GM18517 (cell line): Measurements from ENCODE around the gene PPP1R36.
"Not testable (repeated sequence)": the region's sequence is repeated elsewhere in the genome, so short reads cannot be mapped to it uniquely, and the experiment has no call there.

Experiments used
- ATAC-seq: cut with Tn5 transposase; IDR thresholded peaks from one replicate; pipeline ENCODE4 v1.9.1; 2021; ENCODE audit warnings: mild to moderate bottlenecking, moderate library complexity; ENCODE audit not compliant: unreplicated experiment

PPP1R36 gene

DNA sequence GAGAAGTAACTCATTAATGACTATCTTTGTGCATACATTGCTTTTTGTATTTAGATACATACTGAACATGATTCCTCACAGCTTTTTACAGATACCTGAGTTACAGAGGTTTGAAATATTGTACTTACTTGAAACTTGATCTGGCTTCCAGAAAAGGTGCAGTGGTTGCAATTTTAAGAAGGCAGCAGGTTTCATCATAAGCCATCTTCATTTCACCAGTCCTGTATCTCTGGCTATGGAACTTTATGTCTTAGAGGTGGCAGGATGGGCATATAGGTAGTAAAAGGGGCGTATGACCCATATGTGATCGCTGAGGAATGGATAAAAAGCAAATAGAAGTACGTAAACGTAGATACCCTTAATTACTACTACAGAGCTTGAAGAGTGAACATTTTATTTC, 31.5 kb upstream of the PPP1R36 start:
- no peak for ATAC-seq

DNA sequence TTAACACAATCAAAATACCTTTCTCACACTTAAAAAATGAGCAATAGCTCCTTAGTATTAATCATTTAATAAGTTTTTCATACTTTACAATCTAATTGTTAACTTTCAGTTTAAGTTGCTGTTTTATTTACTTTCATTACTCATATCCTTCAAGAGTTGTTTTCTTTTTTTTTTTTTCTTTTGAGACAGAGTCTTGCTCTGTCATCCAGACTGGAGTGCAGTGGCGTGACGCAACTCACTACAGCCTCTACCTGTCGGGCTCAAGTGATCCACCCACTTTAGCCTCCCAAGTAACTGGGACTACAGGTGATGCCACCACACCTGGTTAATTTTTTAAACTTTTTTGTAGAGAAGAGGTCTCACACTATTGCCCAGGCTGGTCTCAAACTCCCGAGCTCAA, 29.1 kb upstream of the PPP1R36 start:
- no peak for ATAC-seq

DNA sequence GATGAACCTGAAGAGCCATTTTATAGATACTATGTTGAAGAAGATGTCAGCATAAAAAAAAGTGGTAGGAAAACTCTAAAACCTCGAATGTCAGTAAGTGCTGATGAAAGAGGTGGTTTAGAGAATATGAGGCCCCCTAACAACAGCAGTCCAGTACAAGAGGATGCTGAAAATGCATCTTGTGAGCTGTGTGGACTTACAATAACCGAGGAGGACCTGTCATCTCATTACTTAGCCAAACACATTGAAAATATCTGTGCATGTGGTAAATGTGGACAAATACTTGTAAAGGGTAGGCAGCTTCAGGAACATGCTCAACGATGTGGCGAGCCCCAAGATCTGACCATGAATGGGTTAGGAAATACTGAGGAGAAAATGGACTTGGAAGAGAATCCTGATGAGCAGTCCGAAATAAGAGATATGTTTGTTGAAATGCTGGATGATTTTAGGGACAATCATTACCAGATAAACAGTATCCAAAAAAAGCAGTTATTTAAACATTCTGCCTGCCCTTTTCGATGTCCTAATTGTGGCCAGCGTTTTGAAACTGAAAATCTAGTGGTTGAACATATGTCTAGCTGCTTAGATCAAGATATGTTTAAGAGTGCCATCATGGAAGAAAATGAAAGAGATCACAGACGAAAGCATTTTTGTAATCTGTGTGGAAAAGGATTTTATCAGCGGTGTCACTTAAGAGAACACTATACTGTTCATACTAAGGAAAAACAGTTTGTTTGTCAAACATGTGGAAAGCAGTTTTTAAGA, 27.0 kb upstream of the PPP1R36 start:
- ATAC-seq, result no peak

DNA sequence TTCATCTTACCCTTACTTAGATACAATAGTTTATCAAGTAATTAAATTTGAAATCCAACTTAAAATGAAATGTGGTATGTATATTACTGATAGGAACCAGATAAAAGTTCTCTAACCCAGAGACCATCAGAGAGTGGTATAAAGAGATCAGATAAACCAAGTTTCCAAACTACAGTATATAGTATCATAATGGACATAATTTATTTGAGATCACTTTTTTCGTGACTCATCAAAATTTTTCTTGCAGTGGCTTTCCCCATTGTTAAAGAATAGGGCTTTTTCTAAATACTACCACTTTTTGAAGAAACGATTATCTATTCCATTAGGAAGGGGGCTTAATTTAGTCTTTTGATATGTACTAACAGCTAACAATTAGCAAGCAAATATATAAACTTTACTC, 24.4 kb upstream of the PPP1R36 start:
- no peak for ATAC-seq

DNA sequence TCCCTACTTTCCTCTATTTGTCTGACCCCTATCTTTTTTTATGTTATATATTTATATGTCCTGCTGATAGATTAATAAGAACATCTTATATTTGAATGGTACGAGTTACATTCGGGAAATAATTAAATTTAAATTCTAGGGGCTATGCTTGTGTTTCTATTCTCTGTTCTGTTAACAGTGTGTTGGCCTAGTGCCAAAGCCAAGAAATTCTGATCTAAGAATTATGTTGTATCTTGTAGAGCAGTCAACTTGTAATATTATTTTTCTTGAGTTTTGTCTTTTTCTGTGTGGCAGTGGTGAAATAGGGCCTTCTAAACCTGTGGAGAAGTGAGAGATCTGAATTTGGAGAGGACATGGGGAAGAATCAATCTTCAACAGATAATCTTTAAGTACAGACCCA, 18.2 kb upstream of the PPP1R36 start:
- no peak for ATAC-seq

DNA sequence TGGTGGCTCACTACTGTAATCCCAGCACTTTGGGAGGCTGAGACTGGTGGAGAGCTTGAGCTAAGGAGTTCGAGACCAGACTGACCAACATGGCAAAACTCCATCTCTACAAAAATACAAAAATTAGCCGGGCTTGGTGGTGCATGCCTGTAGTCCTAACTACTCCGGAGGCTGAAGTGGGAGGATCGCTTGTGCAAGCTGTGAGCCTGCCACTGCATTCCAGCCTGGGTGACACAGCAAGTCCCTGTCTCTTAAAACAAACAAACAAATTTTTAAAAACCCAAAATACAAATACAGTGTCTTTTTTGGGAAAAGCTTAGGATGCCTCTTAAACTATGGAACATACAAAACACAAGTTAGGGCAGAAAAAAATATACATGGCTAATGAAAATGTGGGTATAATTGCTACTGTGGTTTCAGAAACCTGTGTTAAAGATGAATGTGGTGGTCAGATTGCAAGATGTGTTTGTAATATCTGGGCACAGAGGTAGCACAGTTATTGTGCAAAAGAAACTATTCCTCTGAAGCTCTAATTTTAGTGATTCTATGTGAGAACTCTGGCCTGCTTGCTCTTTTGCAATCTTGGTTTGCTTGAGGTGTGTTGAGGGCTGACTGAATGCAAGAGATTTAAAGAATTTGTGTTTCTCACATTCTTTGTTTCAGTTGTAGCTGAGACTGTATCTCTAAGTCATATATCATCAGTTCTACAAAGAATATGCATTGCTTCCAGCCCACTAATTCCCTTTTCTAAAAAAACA, 13.1 kb upstream of the PPP1R36 start:
- no peak for ATAC-seq

DNA sequence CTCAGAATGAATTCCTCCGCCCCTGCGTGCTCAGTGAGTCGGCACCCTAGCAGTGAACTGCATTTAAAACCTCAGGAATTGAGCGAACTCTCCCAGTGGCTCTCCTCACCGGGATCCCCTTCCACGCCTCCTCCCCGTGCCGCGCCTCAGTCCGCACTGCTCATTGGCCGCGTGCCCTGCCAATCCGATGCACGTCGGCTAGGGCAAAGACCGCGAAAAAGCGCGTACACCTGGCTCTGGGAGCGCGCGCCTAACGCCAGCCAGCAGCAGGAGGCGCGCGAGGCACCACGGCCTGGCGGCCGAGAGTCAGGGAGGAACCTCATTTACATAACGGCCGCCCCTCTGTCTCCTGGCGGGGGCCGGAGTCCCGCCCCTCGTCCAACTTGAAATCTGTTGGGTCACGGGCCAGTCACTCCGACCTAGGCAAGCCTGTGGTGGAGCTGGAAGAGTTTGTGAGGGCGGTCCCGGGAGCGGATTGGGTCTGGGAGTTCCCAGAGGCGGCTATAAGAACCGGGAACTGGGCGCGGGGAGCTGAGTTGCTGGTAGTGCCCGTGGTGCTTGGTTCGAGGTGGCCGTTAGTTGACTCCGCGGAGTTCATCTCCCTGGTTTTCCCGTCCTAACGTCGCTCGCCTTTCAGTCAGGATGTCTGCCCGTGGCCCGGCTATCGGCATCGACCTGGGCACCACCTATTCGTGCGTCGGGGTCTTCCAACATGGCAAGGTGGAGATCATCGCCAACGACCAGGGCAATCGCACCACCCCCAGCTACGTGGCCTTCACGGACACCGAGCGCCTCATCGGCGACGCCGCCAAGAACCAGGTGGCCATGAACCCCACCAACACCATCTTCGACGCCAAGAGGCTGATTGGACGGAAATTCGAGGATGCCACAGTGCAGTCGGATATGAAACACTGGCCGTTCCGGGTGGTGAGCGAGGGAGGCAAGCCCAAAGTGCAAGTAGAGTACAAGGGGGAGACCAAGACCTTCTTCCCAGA, 9.3 kb upstream of the PPP1R36 start, which contains the start of gene HSPA2:
Gene HSPA2, plus strand, starts transcription at position 534 of the 995 bp plus-strand sequence. Its CDS starts 109 bp downstream, at position 643.
- ATAC-seq, result peak; percentile 92

DNA sequence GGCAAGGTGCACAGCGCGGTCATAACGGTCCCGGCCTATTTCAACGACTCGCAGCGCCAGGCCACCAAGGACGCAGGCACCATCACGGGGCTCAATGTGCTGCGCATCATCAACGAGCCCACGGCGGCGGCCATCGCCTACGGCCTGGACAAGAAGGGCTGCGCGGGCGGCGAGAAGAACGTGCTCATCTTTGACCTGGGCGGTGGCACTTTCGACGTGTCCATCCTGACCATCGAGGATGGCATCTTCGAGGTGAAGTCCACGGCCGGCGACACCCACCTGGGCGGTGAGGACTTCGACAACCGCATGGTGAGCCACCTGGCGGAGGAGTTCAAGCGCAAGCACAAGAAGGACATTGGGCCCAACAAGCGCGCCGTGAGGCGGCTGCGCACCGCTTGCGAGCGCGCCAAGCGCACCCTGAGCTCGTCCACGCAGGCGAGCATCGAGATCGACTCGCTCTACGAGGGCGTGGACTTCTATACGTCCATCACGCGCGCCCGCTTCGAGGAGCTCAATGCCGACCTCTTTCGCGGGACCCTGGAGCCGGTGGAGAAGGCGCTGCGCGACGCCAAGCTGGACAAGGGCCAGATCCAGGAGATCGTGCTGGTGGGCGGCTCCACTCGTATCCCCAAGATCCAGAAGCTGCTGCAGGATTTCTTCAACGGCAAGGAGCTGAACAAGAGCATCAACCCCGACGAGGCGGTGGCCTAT, 8.3 kb upstream of the PPP1R36 start:
- ATAC-seq, result no peak

DNA sequence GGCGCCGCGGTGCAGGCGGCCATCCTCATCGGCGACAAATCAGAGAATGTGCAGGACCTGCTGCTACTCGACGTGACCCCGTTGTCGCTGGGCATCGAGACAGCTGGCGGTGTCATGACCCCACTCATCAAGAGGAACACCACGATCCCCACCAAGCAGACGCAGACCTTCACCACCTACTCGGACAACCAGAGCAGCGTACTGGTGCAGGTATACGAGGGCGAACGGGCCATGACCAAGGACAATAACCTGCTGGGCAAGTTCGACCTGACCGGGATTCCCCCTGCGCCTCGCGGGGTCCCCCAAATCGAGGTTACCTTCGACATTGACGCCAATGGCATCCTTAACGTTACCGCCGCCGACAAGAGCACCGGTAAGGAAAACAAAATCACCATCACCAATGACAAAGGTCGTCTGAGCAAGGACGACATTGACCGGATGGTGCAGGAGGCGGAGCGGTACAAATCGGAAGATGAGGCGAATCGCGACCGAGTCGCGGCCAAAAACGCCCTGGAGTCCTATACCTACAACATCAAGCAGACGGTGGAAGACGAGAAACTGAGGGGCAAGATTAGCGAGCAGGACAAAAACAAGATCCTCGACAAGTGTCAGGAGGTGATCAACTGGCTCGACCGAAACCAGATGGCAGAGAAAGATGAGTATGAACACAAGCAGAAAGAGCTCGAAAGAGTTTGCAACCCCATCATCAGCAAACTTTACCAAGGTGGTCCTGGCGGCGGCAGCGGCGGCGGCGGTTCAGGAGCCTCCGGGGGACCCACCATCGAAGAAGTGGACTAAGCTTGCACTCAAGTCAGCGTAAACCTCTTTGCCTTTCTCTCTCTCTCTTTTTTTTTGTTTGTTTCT, 7.6 kb upstream of the PPP1R36 start:
- ATAC-seq, result no peak

DNA sequence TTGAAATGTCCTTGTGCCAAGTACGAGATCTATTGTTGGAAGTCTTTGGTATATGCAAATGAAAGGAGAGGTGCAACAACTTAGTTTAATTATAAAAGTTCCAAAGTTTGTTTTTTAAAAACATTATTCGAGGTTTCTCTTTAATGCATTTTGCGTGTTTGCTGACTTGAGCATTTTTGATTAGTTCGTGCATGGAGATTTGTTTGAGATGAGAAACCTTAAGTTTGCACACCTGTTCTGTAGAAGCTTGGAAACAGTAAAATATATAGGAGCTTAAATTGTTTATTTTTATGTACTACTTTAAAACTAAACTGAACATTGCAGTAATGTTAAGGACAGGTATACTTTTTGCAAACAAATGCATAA, 6.9 kb upstream of the PPP1R36 start:
- no peak for ATAC-seq

DNA sequence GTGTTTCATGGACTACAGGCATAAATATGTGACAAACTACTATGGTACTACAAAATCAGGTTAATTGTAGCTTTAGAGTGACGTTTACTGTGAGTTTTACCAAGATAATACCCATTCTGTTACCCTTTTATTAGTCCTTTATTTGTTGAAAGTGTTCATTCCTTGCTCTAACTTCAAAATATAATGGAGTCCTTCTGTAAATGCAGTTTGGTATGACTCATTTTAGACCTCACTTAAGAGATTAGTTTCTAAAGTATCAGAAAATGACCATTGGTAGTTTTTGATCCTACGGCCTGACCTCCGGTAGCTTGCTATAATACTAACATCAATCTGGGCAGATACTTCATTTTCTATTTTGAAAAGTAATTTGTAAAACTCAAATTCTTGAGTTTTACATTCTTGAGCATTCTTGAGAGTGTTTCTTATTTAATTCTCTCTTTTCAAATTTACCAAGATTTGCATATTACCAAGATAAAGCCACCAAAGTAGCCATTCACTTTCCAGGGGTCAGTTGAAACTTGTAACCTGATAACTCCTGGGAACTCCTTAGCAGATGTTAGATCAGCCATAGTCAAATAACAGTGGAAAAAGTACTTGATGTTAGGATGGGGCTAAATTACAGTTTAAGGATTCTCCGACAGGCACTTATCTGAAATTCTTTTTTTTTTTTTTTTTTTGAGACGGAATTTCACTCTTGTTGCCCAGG, 5.0 kb upstream of the PPP1R36 start:
- no peak for ATAC-seq

DNA sequence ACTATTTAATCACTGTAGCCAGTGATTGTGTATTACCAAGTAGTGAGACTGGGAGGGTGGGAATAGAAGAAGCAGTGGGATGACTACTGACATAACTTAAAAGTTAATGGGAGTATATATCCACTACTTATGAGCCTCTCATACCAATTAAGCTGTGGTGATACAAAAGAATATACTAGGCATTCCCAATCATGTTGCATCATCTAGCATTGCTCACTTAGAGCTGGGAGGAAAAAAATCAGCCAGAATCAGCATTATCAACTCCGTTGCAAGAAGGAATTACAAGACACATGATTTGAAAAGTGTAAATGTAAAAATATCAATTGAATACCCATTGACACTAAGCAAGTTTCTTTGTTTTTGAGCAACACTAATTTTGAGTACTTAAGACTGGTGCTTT, 745 bp upstream of the PPP1R36 start:
- no peak for ATAC-seq

DNA sequence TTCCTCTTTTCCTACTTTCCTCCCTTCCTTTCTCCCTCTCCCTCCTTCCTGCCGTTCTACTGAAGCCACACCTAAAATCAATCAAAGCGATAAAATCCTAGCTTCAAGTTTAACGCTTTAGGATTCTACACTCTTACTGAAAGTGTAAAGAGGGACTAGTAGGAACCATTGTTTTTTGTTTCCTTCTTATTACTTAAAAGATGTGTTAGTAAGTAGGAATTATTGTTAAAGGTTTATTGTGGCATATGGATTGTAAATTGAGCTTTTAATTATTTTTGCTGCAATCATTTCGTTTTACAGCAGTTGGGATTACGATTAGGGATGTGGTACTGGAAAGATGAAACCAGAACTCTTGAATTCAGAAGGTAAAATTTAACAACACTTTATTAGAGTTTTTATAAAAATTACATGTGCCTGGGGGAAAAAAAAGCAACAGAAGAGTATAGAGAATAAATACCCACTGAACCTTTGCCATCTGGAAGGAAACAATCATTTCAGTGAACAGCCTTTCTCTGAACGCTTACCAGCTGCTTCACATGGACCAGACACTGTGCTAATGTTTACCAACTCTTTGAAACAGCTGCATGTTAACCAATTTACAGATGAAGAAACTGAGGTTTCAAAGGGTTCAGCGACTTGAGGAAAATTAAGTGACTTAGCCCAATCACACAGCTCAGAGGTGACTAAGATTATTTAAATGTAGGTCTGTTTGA, 1.0 kb downstream of the PPP1R36 start:
- no peak for ATAC-seq

DNA sequence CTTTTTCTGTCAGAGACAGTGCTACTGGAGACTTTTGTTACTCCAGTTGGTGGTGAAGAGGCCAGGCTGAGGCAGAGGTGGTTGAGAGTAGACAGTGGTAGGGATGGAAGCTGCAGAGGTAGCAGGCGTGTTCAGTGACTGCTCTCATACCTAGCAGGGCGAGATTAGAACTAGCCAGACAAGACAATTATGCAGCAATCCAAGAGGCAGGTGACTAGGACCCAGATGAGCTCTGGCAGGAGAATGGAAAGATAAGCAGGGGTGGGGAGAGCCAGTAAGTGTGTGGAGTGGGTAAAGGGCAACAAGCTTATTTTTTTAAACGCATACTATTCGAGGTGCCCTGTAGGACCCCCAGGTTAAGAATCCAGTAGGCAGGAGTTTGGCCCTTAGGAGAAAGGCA, 4.8 kb downstream of the PPP1R36 start:
- no peak for ATAC-seq

DNA sequence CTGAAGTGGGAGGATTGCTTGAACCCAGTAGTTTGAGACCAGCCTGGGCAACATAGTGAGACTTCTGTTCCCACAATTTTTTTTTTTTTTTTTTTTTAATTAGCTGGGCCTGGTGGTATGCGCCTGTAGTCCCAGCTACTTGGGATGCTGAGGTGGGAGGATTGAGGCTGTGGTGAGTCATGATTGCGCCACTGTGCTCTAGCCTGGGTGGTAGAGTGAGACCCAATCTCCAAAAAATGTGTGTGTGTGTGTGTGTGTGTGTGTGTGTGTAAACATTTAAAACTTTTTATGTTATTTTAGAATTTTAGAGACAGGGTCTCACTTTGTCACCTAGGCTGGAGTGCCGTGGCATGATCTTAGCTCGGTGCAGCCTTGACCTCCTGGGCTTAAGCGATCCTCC, 6.8 kb downstream of the PPP1R36 start:
- ATAC-seq, result no peak

DNA sequence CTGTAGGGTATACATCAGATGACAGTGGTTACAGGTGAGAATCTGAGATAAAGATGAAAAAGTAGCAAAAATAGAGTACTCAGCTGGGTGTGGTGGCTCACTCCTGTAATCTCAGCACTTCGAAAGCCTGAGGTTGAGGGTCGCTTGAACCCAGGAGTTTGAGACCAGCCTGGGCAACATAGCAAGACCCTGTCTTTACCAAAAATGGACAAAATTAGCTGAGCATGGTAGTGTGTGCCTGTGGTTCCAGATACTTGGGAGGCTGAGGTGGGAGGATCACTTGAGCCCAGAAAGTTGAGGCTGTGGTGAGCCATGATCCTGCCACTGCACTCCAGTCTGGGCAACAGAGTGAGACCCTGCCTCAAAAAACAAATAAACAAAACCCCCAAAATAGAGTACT, 8.5 kb downstream of the PPP1R36 start:
- ATAC-seq, result not testable (repeated sequence)

DNA sequence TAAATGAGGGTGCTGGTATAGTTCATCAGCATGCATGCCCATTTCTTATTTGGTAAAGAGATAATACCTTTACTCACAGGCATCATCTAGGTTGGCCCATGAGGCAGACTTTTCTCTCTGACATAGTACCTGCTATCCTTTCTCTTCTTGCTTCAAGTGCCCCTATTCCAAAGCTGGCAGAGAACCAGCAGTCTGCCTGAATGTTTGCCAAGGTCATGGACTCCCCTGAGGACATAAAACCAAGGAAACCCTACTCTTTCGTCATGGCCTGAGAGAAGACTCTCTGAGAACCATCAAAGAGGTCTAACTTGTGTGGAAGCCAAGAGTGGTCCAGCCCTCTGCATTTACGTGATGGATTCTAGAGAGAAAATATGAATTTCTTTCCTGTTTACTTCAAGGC, 11.9 kb downstream of the PPP1R36 start:
- no peak for ATAC-seq

DNA sequence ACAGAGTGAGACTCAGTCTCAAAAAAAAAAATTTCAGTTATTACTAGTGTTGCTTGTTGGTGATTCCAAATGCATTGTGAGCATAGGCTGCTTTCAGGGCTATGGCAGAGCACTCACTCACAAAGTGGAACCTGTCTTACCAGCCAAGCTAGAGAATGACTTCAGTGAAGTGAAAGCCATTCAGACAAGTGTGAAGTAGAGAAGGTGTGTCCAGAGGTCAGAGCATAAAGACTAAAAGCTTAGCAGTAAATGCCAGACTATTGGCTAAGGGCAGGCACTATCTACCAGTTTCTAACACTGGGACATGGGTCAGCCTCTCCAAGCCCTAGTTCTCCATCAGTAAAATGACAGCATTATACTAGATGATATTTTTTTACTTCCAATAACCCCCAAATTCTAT, 12.7 kb downstream of the PPP1R36 start:
- ATAC-seq, result no peak
